CD4-positive, alpha-beta T cell treated with Interleukin-17A for 4 hours (primary cell): ENCODE results near the gene SYT1.

Experiments used
- DNase-seq: peaks from one replicate; pipeline ENCODE4 v3.0.0-alpha.2; 2020; ENCODE audit warnings: mixed read lengths

The SYT1 gene

DNA sequence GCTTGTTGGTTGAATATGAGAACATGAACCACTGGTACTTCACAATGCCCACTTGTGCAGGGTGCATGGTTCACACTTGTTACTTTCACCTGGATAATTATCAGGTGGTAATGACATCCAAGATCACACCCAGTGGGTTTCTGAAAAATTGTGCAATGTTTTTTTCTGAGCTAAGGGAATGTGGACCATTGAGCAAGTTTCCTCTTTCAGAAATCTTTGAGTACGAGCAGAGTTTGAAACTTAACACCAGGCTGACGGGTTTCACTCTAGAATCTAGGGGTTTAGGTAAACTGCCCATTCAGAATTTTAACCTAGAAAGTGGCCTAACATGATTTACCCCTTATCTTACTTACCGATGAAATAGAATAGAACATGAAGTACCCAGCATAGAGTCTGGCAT is 436.6 kb downstream of the SYT1 start:
- DNase-seq: no peak

DNA sequence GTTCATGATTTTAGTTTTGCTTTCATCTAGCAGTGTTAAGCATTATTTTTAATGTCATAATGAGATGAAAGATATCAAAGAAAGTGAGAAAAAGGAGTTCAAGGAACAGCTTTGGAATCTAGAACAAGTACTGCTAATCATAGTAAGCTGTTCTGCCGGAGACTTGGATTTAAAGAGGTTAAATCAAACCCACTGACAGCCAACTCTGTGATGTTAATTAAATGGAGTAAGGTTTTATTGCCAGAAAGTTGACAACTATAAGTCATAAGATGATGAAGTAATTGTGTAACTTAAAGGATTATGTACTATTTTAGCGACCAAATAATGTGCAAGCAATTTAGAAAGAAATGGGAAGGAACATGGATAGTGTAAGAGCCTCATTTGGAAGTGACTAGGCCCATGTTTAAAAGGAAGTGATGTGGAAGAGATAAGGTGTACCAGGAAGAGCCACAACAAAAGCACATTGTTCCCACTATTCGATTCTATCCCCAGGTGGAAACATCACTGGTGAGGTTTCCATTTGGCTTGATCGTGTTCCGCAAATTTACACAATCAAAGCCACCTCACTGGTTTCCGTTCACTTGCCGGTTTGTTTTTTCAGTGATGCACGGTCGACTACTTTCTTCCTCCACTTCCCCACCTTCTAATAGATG is 437.7 kb downstream of the SYT1 start:
- no peak for DNase-seq

DNA sequence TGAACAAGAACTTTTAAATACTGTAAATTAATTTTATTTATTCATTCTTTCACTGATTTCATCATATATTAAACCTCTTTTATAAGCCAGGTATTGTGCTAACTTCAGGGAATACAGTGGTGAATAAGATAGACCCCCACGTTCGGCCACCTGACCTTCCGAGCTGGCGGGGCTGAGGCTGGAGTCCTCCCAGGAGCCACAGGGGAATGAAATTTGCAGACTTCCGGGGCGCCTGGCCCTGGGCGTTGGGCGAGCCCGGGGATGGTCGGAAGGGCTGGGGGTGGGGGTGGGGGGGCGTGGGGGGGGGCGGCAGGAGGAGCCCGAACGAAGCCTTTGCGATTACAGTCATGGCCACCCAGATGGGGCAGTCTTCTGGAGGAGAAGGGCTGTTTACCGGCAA is 442.8 kb downstream of the SYT1 start:
- DNase-seq: no peak

DNA sequence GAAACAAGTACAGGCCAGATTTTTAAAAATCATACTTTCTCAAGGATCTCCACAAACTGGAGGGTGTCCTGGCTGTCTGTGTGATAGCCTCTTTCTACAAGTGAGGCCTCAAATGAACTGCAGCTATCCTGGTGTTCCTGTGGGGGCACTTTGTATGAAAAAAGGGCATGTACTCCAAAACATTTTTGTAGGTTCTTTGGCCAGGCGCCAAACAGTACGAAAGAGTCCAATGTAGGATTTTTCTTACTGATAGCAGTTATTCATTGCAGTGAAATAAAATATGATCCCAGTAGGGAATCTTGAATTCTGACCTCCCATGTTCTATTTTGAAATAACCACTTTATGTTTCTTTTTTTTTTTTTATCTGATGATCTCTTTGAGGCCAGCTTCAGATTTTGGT is 444.5 kb downstream of the SYT1 start:
- DNase-seq: no peak

DNA sequence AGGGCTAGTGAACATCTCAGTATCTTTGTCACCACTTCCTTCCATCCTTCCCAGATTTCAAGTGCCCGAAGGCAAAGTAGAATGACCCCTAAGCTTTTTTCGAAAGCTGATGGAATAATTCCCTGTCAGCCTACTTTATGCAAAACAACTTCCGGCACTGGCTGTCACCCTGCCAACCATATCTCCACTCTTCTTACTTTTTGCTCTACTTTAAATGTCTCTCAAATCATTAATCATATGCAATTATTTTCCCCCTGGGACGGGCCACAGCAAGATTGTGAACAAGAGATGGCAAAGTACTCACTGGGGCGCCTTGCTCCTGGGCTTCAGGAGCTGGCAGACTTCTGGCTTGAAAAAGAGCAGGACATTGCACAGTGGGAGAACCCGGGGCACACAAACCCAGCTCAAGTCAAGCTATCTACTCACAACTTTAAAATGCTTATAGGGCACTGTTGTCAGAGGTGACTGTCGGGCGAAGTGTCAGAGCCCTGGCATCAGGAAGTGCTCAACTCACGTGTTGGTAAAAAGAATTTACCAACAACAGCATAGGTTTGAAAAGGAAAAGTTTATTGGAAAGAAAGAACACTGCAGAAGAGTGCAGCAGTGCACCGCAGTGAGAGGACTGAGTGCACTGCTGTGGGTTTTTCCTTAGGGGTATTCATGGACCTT is 452.7 kb downstream of the SYT1 start:
- no peak for DNase-seq

DNA sequence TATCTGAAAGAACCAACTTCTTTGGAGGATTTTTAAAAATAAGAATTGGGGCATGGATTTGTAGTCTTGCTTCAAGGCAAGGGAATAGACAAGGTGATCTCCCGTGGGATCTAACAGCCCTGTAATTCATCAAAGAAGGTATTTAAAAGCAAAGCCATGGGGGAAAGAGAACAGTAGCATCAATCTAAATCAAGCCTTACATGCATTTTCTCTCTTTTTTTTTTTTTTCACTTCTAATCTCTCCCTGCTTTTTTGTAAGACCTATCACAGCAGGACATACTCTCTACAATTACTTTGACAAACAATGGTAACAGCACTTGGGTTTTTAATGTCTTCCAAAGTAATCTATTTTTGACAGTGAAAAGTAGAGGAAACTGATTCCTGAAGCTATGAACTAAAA is 458.3 kb downstream of the SYT1 start:
- no peak for DNase-seq

DNA sequence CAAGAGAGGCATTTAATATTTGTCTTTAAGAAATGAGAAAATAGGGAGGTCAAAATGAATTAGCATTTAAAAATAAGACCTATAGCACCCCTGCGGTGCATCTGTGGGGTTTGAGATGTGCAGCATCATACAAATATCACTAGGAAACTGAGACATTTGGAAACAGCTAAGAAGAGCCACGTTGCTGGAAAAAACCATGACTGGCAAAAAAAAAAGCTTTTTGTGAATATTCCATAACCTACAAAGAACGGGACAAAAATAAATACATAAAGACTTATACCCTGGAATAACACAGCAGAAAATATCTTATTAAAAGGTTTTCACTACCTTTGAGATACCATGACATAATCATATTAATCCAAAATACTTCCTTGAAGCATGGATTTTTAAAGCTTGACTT is 460.0 kb downstream of the SYT1 start:
- no peak for DNase-seq

DNA sequence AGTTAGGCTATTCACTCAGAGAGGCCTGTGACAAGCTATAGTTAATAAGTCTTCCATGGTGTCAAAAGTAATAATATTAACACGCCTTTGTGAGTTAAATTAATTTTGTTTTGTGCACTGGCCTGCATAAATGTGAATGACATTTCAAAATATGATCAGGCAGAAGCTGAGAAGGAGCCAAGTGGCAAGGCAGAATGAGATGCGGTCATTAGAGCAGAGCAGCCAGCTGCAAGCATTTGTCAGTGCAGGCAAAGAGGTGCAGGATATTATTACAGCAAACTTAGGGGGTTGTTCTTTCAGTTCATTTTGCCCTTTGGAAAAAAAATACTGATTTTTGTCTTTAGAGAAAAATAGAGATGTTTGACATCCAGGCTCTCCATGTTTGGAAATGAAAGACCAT is 461.6 kb downstream of the SYT1 start:
- DNase-seq: no peak

DNA sequence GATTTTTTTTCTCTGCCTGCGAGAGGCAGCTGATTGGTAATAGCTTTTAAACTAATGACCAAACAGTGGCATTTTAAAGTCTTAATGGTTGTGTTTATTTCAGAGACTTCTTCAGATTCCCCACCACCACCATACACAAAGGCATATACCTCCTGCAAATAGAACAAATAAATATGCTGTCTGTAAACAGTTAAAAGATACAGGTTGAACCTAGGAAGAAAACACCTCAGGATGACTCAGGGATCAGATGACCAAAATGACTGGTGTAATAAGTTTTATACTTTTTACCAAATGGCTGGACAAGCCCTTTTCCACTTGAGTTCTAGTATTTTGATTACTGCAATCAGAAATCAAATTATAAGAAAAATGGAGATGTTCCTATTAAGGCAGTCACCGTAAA is 462.1 kb downstream of the SYT1 start:
- DNase-seq: no peak

DNA sequence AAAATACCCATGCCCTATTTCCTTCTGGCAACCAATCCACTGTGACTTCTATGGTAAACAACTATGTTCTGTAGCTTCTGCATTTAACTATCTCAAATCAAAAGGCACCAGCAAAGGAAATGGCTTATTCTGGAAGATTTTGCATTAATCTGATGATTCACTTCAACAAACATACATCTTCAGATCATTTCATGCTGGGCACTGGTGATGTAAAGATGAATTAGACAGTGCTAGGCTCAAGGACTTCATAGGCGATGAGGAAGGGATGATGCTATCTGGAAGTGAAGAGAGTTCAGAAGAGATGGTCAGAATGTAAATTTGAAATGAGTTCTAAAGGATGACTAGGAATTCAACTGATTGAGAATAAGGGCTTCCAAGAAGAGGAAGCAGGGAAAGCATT is 462.9 kb downstream of the SYT1 start:
- no peak for DNase-seq

DNA sequence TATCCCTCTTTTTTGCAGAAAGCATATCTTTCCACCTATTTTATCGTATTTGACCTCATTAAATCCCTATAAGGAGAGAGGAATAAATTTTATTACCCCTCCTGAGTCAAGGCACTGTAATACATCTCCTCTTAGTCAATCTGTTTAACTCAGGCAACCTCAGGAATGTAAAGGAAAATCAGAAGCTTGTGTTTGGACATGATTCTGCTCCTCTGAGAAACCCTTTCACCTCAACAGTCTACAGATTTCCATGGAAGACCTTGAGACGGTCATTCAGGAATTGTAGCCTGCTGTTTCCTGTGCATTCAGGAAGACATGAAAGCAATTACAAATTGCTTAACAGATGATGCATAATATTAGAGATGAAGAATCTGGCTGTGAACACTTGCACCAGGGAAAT is 465.4 kb downstream of the SYT1 start:
- no peak for DNase-seq

DNA sequence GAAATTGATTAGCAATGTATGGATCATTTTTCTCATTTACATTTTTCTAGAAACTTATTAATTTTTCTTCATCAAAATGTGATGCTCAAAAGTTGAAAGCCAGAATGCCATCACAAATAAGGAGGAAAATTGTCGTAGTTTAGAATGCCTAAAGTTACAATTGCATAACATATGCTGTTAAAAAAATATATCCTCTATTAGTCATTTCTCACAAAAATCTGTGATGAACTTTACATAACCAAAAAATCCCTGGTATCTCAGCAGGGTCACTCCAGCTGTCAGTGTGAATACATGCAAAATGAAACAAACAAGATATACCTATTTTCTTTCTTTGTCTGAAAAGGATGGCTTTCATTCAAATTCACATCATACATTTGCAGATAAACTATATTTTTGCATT is 467.3 kb downstream of the SYT1 start:
- no peak for DNase-seq

DNA sequence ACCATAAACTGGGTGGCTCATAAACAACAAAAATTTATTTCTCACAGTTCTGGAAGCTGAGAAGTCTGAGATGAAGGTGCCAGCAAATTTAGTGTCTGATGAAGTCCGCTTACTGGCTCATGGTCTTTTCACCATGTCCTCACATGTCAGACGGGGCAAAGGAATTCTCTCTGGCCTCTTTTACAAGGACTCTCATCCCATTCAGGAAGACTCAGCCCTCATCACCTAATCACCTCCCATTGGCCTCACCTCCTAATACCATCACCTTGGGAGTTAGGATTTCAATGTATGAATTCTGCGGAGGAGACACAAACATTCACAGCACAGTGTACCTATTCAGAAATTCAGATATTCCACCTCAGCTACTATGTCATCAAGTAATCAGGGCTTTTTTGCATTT is 468.6 kb downstream of the SYT1 start:
- DNase-seq: no peak

DNA sequence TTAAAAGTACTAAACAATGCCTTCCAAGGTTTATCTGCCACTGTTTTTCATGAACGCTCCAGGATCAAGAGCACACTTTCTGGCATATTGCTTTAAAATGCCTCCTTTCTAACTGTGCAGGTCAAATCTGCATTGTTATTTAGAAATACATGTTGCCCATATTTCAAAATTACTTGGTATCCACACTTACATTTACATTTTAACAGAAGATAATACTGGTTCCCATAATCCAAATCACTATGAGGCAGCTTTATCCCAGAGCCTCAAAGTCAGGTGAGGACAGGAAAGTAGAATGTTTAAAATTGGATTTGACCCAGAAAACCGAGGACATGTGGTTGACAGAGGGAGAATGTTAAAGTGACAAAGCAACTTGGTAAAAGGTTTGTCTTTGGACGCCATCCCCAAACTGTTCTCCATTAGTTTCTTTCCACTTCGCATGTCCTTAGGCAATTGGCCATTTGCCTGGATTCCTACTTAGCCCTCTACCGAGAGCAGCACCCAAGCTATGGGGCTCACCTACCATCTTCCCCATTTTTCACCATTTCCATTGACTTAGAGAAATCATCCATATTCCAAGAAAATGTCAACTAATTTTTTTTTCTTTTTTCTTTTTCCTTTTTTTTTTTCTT is 473.2 kb downstream of the SYT1 start:
- DNase-seq: no peak

DNA sequence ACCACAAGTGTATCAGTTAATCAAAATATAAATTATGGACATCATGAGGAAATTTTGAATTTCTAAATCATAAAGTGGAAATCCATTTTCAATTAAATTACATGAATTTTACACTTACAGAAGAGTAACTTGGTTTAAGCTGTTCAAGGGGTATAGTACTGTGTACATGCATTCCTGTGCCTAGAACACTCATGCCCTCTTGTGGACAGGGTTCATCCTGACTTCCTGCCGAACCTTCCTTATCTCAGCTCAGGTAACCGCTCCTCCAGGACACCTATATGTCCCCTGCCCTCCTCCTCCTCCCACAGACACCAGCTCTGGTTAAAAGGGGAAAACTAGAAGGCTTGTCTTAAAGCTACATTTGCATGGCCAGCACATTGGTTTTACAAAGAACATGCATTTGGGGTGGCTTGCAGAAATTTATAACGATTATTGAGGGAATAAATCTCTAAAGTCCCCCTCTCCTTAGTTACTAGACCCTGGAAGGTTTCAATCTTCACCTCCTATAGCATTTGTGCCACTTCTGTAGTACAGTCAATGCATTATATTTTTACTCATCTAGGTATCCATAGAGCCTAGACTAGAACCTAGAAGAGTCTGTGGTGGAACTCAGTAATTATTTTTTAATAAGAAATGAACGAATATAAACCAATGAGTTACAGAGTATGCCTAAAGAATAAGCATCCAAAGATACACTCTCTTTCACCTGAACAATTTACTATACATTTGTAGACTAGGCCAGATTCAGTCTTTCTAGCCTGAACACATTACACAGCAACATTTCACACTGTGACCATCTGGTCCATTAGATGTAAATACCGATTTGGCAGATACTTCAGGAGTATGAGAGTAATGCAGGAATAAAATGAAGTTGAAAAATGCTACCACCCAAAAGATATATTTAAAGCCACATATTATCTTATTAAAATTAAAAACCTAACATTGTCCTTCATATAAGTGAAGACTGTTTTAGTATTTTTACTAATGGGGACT is 480.6 kb downstream of the SYT1 start:
- no peak for DNase-seq

DNA sequence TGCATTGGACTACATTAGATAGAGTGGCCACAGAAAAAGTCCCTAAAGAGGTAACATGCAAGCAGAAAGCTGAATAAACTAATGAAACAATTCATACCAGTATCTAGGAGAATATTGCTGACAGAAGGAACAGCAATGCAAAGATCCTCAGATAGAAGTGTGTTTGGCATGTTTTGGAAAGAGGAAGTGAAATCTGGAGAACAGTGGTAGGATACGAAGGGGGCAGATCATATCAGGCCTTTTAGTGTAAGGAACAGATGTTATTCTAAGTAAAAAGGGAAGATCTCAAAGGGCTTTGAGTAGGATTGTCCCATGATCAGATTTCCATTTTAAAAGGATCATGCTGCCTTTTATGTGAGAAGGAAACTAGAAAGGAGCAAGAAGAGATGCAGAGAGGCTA is 483.3 kb downstream of the SYT1 start:
- no peak for DNase-seq

DNA sequence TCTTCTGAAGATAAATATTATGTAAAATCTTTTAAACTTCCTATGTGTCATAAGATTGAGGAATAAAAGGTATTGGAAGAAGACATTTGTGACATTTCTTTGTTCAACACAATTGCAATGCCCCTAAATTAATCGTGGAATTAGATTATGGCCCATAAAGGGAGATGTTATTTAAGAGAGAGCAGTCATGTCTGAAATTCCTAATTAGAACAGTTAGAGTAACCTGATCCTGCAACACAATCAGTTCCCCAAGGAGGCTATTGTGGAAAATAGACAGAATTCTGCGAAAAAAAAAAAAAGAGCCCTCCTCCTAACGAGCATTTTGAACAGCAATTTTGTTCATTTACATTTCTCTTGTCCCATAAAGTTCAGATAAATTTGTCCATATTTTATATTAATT is 486.7 kb downstream of the SYT1 start:
- DNase-seq: no peak

DNA sequence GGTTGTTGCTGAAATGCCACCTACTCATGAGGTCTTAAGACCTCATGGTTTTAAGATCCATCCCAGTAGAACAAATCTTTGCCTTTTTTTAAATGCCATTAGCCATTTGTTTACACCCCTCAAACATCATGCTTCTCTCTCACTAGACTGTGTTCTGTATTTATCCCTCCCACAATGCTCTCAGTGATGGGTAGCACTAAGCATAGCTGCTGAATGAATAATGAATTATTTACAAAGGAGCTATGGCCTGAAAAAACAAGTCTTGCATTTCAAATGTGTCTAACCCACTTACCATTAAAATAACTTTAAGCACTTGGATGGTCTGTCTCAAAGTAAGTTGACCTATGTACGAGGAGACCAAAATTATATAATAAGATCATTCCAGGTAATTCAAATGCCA is 491.6 kb downstream of the SYT1 start:
- no peak for DNase-seq

DNA sequence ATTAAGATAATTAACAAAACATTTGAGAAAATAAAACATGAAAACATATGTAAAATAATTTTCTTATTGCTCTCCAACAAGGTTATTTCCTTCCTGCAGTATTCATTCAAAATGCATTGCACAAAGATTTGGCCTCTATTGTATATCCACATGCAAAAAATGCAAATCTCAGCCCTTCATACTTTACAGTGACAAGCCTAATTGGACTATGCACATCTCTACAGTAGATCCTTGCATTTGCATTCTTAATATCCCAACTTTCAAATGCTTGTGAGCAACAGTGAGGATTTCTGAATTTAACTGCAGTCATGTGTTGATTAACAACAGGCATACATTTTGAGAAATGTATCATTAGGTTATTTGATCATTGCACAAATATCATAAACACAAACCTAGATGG is 492.5 kb downstream of the SYT1 start:
- no peak for DNase-seq

DNA sequence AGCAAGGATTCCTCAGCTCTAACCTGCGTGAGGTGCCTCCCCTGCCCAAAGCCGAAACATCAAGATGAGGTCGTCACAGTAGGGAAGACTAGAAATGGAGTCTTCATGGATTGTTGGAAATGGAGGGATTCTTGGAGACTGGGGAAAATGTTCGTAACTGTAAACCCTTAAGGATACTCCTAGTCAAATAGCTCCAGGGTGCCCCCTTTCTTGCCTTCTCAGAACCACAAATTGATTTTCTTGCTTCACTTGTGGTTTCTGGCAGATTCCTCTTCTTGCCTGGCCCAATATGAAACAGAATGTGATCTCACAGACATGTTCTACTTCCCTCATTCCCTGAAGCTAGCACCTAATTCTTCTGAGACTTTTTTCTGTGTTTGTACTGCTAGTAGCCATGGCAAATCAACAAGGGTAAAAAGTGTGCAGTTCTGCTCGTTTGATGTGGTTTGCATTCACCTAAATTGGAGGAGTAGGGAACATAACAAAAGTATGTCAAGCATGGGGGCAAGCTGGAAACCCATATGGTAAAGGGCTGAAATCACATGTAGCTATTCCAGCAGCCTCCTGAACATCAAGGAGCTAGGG is 494.2 kb downstream of the SYT1 start:
- DNase-seq: no peak

DNA sequence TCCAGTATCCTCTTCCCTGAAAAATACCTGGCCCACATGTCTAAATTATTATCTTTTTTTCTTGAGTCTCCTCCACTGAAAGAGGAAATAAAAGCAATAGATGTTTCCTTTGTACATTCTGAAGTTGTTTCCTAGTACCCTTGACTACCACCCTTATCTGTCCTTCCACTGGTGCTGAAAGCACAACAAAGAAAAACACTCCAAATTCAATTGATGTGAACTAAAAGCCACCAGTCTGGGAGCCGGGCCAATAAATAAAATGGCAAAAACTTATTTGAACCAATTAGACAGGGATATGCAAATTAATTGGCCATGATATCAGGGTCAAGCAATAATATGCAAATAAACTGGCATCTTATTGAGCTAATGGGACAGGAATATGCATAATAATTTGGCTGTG is 495.7 kb downstream of the SYT1 start:
- no peak for DNase-seq

DNA sequence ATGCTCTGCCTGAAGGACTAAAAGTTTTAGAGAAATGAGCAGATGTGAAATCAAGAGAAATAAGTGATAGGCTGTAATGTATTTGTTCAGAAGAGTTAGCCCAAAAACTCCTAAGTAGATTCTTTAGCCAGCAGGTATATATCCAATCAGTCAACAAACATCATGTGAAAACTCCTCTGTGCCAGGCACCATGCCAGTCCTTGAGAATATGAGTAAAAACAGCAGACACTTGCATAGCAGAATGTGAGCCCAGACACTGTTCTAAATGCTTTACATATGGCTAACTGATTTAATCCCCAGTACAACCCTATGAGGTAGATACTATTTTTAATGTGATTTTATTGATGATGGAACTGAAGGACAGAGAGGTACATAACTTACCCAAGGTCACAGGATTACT is 496.4 kb downstream of the SYT1 start:
- DNase-seq: no peak

DNA sequence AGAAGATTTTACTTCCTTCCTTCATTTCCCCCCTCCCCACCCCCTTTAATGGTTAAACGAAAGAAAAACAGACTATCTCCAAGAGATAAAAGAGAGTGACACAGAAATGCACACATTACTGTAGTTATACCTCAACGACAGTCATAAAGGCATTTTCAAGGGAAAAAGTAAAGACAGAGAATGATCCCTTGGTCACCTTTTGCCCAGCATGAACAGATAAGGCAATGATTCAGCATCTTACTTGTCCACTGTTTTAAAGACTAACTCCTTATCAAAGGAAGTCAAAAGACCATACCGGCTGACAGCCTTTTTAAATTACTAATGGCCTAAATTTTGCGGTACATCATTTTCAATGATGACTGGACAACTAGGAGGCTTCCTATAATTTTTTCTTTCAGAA is 499.6 kb downstream of the SYT1 start:
- no peak for DNase-seq
